Cardiac fibroblast (primary cell): Measurements from ENCODE around the gene PSME4.
A peak's percentile ranks its signal among the peaks of the same experiment; 100 is the strongest.
"Not testable (repeated sequence)": the region's sequence is repeated elsewhere in the genome, so short reads cannot be mapped to it uniquely, and the experiment has no call there.

Experiments used
- DNase-seq, 2 donors: peaks; one replicate each; pipeline versions ENCODE4 v3.0.0 to v3.0.0-alpha.2; 2010; ENCODE audit warnings: low read depth in 2 of 2
- H3K4me3 ChIP-seq, 2 donors: replicated peaks in 1 of 2; 1 replicate in 1 of 2; 2 replicates in 1 of 2; pipeline ENCODE4 v1.5.1; 2011; ENCODE audit warnings: low read depth in 2 of 2, low read length in 2 of 2, mild to moderate bottlenecking in 2 of 2, moderate library complexity in 1 of 2
- CTCF ChIP-seq: IDR thresholded peaks from one replicate; pipeline ENCODE4 v1.5.1; 2011; ENCODE audit warnings: low read depth, mild to moderate bottlenecking, low read length, inconsistent platforms

PSME4 gene

GRCh38 chr2:53941749-53942148 is 29.0 kb downstream of the PSME4 start:
- H3K4me3 ChIP-seq, result no peak overlapping the region
- no peak for DNase-seq
- TF ChIP-seq CTCF, result no peak

GRCh38 chr2:53939656-53940055 is 31.1 kb downstream of the PSME4 start:
- no peak for TF ChIP-seq CTCF
- no peak overlapping the region for H3K4me3 ChIP-seq
- DNase-seq, result peak in 1 of 2 donors; percentile 8

GRCh38 chr2:53938904-53939303 is 31.9 kb downstream of the PSME4 start:
- DNase-seq, result no peak
- H3K4me3 ChIP-seq, result no peak overlapping the region
- TF ChIP-seq CTCF, result no peak

- no peak overlapping the region for H3K4me3 ChIP-seq
These were observed 37.5 kb downstream of the PSME4 start for GRCh38 chr2:53933329-53933728.

GRCh38 chr2:53926321-53926720 is 44.5 kb downstream of the PSME4 start:
- peak in 1 of 2 donors; percentile 5 for DNase-seq
- H3K4me3 ChIP-seq, result not testable (repeated sequence)

More at GRCh38 chr2:53933329-53933728, 37.5 kb downstream of the PSME4 start:
- DNase-seq, result no peak
- TF ChIP-seq CTCF, result no peak

GRCh38 chr2:53913721-53914120 is 57.1 kb downstream of the PSME4 start:
- peak; percentile 67 to 75 for DNase-seq

GRCh38 chr2:53911434-53912189 is 59.2 kb downstream of the PSME4 start:
- TF ChIP-seq CTCF, result no peak
- DNase-seq, result peak in 1 of 2 donors; percentile 8
- no peak overlapping the region for H3K4me3 ChIP-seq

More at GRCh38 chr2:53913721-53914120, 57.1 kb downstream of the PSME4 start:
- TF ChIP-seq CTCF, result no peak
- H3K4me3 ChIP-seq, result no peak overlapping the region
